GM18907 (cell line): Measurements from ENCODE around the gene SFT2D1.
A peak's percentile ranks its signal among the peaks of the same experiment; 100 is the strongest.
"Not testable (repeated sequence)": the region's sequence is repeated elsewhere in the genome, so short reads cannot be mapped to it uniquely, and the experiment has no call there.

Experiments used
- ATAC-seq: cut with Tn5 transposase; IDR thresholded peaks from one replicate; pipeline ENCODE4 v1.9.1; 2021; ENCODE audit warnings: mild to moderate bottlenecking, moderate library complexity; ENCODE audit not compliant: unreplicated experiment

Gene SFT2D1

DNA sequence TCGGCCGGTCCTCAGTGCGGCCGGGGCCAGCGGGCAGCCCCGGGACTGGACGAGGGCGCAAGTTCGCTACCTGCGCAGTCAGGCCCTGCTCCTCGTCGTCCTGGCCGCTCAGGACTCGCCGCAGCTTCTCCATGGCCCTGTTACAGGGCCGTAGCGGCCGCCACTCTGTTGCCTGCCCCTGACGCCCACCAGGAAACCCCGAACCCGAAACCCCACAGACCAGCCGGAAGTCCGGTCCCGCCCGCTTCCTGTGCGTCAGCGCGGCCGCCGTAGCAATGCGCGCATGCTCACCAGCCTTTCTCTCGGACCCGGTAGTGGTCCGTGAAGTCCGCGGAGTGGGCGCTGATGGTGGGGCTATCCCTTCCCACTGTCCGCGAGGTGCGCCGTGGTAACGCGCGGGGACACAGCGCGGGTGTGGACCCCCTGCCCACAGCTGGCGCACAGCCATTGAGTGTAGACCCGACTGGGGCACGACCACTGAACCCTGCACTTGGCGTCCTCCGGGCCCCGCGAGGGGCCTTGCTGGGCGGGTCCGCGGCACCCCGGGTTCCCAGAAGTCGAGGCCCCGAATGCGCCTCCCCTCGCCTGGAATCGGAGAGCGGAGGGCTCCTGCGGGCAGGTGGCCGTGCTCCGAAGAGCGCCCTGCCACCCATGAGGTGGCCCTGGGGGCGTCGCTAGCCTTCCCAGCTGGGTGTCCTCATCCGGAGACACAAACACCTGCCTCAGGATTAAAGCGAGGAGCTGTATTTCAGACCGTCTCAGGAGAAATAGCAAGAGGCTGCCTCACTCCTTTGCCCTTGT is at the start of gene SFT2D1:
TSS of gene SFT2D1 (minus strand) at position 197 of the 801 bp plus-strand sequence. CDS start at position 133, 64 bp downstream.
- ATAC-seq: peak; percentile 95

DNA sequence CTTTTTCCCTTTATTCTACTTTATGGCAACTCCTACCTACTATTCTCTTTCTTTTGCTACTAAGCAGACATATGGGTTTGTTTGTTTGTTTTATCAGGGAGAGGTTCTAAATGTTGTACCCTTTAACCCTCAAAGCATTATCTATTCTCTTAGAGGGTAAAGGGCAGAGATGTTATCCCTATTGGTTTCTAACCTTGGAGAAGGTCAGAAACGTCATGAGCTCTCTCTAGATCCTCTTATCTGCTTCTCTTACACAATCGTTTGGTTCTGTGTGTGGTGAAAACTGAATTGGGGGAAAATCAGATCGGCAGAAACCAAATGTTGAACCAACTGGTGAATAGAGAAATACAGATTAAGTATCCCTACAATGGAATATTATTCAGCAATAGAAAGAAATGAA is 46.8 kb upstream of the SFT2D1 start:
- no peak for ATAC-seq

DNA sequence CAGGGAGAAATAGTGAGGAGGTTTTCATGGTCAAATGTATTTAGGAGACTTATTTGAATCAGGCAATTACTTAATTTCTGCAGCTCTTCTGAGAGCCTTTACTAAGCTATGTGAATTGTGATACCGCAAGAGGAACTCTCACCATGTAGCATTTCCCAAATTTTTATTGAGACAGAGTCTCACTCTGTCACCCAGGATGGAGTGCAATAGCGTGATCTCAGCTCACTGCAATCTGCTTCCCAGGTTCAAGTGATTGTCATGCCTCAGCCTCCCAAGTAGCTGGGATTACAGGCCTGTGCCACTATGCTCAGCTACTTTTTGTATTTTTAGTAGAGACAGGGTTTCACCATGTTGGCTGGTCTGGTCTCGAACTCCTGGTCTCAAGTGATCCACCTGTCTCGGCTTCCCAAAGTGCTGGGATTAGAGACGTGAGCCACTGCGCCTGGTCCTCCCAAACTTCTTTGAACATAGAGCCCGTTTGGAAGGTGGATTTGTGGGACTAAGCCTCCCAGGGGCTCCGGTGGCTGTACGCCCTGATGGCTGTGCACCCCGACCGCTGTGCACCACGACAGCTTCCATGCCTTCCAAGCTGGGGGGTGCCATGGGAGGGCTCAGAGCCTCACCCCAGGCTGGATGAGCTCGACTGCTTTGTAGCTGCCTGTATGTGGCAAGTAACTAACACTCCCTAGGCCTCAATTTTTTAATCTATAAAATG is 46.1 kb upstream of the SFT2D1 start:
- no peak for ATAC-seq

DNA sequence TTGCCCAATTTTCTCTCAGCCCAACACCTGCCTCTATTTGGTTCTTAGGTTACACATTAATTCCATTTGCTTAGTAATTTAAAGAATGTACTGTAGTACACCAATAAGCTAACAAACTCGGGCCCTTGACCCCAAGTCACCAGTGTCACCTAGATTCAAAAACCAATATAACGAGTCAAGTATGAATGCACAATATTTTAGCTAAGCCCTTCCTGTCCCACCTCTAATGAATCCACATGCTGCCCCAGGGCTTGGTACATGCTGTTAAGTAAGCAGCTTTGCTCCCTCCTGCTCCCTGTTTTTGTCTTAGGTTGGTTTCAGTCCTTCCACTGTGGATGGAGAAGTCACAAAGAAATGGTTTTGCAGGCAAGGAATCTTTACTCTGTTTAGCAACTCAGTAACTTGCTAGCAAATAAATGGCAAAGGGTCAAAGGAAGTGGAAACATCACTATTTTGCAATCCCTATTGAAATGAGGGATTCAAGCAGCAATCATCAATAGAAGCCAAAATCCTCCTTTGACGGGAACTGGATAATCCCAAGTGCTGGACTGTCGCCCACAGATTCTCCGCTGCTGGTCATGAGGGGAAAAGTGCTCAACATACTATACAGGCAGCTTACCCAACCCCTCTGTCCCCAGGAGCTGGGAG is 45.4 kb upstream of the SFT2D1 start:
- ATAC-seq: no peak

DNA sequence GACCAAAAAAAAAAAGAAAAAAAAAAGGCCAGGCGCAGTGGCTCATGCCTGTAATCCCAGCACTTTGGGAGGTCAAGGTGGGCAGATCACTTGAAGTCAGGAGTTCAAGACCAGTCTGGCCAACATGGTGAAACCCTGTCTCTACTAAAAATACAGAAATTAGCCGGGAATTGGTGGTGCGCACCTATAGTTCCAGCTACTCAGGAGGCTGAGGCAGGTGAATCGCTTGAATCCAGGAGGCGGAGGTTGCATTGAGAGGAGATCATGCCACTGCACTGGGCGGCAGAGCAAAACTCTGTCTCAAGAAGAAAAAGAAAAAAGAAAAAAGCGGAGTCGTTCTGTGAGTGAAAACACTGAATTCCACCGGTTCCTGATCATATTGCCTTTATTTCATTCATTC is 44.8 kb upstream of the SFT2D1 start:
- ATAC-seq: not testable (repeated sequence)

DNA sequence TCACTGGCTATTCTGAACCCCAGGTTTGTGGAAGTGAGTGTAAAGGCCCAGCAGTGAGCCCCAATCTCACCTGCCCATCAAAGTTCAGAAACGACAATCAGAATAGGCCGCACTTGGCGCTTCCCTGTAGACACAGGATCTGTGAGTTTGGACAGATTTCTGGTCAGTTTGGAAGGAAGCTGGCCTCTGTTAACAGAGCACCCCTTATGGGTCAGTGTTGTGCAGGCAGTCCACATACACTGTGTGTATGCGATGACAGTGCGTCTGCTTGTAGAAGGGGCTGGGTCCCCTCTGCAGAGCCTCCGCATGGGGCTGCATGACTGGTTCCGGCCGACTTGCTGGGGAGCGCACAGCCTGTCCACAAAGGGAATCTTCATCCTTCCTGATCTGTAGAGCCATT is 43.8 kb upstream of the SFT2D1 start:
- no peak for ATAC-seq

DNA sequence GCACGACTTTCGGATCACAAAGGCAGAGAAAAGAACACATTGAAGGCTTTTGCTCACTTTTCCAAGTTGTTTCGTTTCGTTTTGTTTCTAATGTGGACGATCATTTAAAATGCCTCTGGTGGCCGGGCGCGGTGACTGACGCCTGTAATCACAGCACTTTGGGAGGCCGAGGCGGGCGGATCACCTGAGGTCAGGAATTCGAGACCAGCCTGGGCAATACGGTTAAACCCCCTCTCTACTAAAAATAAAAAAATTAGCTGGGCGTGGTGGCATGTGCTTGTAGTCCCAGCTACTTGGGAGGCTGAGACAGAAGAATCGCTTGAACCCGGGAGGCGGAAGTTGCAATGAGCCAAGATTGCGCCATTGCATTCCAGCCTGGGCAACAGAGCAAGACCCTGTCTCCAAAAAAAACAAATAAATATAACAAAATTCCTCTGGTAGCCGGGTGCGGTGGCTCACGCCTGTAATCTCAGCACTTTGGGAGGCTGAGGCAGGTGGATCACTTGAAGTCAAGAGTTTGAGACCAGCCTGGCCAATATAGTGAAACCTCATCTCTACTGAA is 41.5 kb upstream of the SFT2D1 start:
- ATAC-seq: peak; percentile 0

DNA sequence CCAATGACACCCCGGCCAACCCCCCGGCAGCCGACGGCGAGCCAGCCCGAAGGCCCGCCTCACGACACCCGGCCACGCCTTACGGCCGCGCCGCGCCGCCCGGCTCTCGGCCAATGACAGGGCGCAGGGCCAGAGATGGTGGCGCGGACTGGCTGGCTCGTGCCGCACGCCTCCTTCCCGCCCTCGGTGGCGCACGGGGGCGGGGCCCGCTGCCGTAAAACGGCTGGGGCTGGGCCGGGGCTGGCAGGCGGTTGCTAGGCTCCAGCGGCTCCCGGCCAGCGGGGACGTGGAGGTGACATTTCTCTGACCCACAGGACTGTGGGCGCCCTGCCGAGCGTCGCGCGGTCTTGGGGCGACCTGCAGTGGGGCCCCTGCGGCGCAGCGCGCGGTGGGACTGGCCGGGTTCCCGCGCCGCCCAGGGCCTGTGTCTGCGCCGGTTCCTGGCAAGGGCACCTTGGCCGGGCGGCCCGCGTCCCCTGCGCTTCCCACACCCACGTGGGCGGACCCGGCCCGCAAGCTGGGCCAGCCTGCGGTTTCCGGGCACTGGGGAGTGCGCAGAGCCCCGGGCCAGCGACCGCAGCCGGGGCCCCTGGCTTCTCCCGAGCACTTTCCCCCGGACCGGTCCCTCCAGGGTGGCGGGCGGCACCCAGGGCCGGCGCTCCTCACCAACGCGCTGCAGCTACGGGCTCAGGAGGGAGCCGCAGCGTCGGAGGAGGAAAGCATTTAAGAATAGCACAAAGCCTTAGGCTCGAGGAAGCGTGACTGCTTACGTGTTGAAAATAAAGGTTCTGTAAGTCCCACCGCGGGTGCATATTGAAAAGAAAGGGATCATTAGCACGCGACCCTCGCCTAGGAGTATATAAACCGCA is 40.8 kb upstream of the SFT2D1 start, which contains the start of gene MPC1:
TSS of gene MPC1 (minus strand) at position 8 of the 869 bp plus-strand sequence. CDS start 64 bp downstream, outside the sequence.
- peak; percentile 92 for ATAC-seq

DNA sequence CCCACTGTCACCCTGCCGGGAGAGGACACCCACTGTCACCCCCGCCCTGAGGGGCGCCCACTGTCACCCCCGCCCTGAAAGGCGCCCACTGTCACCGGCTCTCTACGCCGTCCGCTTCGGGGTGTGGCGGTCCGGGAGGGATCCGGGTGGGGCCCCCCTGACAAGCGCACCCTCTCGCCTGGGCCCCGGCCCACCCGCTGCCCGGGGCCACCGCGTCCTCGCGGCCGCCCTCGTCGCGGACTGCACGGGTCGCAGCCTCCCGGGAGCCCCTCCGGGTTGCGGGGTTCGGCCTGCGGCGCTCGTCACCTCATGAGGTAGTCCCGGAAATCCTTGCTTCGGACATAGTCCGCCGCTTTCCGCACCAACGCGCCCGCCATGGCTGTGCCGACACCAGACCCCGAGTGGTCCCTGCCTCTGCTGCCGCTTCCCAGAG is 40.2 kb upstream of the SFT2D1 start:
- ATAC-seq: peak; percentile 21

DNA sequence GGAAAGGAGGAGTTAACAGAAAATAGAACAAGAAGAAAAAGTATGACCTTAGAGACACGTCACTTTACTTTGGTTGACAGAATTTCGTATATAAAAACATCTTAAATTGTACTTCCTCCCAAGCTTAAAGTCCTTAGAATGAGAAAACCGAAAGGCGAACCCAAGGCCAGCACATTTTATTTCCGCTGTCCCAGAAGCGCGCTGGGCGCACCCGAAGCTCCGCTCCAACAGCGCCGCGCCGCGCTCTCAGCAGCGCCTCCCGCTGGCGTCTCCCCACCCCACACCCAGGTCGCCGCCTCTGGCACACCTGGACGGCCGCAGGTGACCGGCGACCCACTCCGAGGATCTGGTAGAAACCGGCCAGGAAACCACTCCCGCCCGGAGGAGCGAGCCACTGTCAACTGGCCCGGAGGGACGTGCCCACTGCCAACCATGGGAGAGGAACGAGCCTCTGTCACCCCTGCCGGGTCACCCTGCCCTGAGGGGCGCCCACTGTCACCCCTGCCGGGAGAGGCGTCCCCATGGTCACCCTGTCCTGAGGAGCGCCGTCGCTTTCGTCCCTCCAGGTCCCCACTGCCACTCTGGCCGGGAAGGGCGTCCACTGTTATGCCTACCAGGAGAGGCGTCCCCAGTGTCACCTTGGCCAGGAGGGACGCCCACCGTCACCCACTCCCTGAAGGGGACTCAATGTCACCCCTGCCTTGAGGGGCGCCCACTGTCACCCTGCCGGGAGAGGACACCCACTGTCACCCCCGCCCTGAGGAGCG is 39.6 kb upstream of the SFT2D1 start:
- ATAC-seq: peak; percentile 52

DNA sequence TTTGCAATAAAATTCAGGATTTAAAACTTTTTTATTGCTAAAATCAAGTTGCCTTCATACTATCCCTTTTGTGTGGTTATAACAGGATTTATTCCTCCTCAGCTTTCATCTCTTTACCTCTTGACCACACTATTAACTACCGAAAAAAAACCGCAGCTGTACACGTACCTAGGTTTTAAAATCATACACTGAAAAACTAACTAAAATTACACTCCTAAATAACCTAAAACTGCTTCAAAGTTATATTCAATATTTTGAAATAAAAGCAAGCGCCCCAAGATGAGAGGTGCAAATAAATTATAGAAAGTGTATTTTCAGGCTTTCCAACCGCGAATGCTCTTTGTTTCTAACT is 39.0 kb upstream of the SFT2D1 start:
- ATAC-seq: no peak

DNA sequence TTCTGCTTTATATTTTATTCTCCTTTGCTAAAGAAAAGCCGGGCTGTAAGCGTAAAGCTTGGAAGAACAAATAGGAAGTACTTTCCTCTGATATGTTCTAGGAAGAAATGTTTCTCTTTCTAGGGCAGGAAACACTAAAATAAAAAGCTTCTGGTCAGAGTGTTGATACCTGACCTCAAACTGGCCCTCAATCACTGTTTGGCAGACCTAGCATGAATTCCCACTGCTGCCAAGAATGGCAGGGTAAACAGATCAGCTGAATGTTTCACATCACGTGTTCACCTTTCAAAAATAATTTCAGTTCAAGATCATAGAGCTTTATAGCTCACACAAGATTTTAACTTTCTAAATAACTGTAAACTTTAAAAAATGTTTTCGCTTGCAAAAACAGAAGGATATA is 37.5 kb upstream of the SFT2D1 start:
- ATAC-seq: no peak

DNA sequence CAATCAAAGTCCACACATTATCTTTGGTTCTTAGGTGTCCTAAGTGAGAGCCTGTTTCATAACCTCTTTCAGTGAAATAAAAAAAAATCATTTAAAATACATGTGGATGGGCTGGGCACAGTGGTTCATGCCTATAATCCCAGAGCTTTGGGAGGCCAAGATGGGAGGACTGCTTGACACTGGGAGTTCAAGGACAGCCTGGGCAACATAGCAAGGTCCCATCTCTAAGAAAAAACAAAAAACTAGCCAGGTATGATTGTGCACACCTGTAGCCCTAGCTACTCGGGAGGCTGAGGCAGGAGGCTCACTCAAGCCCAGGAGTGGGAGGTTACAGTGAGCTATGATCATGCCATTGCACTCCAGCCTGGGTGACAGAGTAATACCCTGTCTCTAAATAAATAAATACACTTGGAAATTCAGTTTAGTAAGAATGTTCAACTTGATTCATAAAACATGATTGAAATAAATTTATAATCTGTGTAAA is 36.8 kb upstream of the SFT2D1 start:
- ATAC-seq: no peak

DNA sequence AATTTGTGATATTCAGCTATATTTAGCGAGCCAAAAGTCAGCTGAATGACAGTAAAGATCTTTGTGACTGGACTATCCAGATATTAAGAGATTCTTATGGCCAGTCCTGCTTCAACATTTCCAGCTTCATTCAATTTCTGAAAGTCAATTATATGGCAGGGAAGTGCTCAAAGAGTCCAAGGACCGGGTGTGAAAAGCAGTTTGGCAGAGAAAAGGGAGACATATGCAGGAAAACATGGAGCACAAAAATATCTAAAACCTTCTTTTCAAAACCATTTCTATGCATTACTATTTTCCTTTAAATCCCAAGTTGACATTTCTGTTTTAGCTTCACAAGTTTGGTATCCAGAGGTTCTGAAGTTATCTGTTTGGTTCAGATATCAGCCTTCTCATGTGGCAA is 35.4 kb upstream of the SFT2D1 start:
- ATAC-seq: no peak

DNA sequence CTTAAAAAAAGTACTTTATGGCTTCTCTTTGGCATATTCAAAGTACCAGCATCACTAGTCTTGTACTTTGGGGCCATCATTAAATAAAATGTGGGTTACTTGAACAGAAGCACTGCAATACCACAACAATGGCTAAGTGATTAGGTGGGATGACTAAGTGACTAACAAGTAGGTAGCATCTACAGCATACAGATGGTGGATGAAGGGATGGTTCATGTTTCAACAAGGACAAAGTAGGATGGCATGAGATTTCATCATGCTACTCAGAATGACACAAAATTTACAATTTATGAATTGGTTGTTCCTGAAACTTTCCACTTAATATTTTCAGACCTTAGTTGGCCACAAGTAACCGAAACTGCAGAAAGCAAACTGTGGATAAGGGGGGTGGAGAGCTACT is 32.7 kb upstream of the SFT2D1 start:
- ATAC-seq: no peak

DNA sequence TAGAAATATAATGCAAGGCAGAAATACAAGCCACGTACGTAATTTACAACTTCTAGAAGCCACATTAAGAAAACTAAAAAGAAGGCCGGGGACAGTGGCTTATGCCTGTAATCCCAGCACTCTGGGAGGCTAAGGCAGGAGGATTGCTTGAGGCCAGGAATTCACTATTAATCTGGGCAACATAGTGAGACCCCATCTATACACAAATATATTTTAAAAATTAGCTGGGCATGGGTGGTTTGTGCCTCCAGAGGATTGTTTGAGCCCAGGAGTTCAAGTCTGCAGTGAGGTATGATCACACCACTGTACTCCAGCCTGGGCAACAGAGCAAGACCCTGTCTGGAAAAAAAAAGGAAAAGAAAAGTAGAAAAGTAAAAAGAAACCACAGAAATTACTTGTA is 28.1 kb upstream of the SFT2D1 start:
- ATAC-seq: no peak

DNA sequence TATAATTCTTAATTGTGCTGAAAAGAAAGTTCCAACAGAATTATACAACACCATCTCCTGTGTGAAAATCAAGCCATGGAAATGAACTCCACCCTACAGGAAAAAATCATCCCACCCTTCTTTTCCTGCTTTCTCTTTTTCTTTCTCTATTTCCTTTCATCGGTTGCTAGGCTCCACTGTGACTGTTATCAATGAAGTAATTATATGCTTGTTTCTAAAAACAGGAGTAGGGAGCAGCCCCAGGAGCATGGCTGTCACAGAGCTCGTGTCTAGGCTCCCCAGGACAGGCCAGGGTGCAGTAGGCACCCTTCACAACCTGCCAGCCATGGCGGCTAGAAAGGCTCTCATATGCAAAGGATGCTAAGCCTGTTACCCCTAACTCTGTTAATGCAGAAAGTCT is 27.4 kb upstream of the SFT2D1 start:
- no peak for ATAC-seq

DNA sequence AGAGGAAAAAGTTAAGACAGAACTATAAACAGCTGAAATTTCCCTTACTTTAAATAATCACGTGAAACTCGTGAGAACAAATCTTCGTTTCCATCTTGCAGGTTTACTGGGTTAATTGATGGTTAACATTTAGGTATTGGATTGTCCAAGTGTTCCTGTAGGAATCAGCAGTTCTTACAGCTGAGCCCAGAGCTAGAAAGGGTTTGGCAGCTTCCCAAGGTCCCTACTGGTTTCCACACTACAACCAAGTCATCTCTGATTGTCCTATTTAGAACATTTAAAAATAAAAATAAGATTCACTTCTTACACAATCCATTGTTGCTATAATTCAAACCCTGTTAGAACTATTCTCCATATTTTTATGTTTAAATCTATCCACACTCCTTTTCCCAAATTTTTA is 24.6 kb upstream of the SFT2D1 start:
- ATAC-seq: no peak

DNA sequence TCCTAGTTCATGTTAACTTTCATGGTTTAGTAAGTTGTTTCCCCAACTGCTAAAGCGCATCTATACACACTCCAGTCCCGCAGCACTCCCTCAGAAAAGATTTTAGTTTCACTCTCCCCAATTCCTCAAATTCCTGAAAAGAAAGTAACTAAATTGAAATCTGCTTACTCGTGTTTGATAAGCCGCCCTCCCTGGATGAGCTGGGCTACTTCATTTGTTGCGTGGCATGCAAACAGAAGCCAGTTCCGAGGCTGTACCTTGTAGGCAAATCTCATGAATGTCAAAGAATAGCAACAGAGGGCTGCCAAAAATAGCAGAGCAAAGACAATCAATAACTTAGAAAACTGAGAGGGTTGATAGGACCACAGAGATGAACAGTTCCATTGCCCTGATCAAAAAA is 23.5 kb upstream of the SFT2D1 start:
- peak; percentile 74 for ATAC-seq

DNA sequence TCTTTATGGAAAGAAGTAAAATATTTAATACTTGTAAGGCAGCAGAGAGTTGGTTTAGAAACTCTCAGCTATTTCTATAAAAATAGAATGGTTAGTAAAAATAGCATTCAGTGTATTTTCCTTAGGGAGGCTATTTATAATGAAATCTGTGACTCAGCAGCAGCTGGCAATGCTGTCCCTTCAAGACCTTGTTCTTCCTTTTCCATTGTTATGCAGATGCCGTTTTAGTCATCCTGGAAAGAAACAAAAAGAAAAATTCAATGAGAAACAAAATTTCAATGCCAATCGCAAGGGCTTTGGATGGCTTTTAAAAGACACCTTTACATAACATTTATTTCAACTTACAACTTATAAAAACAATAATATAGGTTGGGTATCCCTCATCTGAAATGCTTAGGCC is 22.9 kb upstream of the SFT2D1 start:
- no peak for ATAC-seq
